ENCODE data around the gene GUCY1B1.
"Not testable (repeated sequence)": the region's sequence is repeated elsewhere in the genome, so short reads cannot be mapped to it uniquely, and the experiment has no call there.

GUCY1B1 gene

DNA sequence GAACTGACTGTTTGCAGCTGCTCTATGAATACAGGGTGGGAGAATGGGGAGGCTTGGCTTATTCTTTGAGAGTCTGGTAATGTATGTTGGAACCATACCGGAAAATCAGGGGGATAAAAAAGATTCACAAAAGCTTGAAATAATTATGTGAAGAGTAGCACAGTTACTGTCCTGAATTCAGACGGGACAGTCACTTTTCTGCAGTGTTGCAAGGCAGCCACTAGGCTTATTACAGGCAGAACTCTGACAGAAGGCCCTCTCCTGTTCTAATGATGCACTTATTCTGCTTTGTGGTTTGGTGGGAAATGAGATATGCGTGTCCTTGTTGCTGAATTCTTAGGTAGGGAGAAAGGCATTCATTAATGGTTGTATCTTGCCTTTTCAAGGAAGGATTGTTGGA is 37.2 kb downstream of the GUCY1B1 start:
- no peak for DNase-seq (ENCODE audit: low read depth, low spot score)
- H3K27ac ChIP-seq = no peak overlapping the region

DNA sequence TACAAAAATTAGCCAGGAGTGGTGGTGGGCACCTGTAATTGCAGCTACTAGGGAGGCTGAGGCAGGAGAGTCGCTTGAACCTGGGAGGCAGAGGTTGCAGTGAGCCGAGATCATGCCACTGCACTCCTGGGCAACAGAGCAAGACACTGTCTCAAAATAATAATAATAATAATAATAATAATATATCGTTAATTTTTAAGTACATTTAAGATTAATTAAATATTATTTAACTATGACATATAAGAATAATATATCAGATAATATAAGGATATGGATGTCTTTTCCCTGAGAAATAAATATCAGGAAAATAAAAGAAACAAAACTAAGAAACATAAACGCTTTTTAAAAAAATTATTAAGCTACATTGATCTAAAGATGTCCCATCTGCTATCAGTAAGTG is 38.8 kb downstream of the GUCY1B1 start:
- DNase-seq (ENCODE audit: low read depth, low spot score); H3K27ac ChIP-seq: not testable (repeated sequence)

DNA sequence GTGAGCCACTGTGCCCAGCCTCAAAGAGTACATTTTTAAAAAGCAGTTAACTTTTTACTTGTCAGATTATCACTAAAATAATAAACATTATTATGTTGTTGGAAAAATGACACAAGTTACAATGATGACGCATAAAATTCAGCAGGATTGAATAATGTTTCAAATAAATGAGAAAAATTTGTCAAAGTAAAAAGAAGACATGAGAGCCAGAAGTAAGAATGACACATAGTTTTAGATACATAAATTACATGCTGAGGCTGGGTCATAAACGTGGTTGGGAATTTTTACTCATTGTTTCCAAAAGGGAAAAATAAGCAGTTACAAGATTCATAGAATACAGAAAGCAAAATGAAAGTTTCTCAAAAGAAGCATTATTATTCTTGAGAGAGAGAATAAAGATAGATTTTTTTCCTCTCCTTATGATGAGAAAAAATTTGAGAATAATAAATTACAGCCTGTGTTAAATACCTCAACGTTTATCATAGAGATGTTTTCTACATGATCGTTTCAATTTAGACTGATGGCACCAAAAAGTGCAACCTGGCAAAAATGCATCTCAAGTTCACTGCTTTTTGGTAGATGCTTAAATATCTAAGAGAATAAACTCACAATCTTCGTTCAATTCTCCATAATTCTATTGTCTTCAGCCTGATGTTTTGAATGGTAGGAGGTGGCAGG is 40.4 kb downstream of the GUCY1B1 start:
- H3K27ac ChIP-seq = no peak overlapping the region
- no peak for DNase-seq (ENCODE audit: low read depth, low spot score)

GRCh38 chr4:155799794-155800123 is 40.9 kb downstream of the GUCY1B1 start:
- DNase-seq (ENCODE audit: low read depth, low spot score) = no peak
- H3K27ac ChIP-seq = no peak overlapping the region

- no peak overlapping the region for H3K27ac ChIP-seq
- no peak for DNase-seq (ENCODE audit: low read depth, low spot score)
Measured at GRCh38 chr4:155800685-155801343, 42.0 kb downstream of the GUCY1B1 start.

- H3K27ac ChIP-seq = no peak overlapping the region
- no peak for DNase-seq (ENCODE audit: low read depth, low spot score)
Measured at GRCh38 chr4:155802190-155802959, 43.6 kb downstream of the GUCY1B1 start.

DNA sequence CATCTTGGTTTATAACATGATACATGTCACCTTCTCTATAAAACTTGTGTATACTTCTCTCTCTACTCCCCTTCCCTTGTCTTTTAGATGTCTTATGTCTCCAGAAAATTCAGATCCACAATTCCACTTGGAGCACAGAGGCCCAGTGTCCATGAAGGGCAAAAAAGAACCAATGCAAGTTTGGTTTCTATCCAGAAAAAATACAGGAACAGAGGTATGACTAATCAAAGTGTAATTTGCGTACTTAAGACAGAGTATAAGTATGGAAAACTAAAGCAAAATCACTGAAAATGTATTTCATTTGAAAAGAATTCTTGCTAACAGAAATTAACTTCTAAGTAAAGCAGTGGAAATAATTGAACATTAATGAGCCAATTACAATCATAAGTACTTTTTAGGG is 46.2 kb downstream of the GUCY1B1 start:
- no peak for DNase-seq (ENCODE audit: low read depth, low spot score)
- no peak overlapping the region for H3K27ac ChIP-seq

- no peak overlapping the region for H3K27ac ChIP-seq
Measured at GRCh38 chr4:155807021-155807420, 48.2 kb downstream of the GUCY1B1 start.

DNA sequence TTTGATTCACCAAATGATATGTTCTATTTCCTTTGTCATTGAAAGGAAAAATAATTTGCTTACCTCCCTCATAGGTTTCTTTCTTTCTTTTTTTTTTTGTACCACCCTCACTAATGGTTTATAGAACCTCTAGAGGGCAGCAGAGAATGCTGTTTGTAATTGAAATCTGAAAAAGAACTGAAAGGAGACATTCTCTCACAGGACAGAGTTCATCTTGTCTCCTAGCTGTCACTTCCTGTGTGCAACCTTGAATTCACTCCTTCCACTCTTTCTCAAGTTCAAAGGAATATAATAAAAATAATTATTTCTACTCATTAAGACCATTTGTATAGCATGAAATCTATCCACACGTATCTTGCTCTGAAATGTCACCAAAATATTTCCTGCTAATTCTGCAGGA is 51.0 kb downstream of the GUCY1B1 start:
- no peak overlapping the region for H3K27ac ChIP-seq
- DNase-seq (ENCODE audit: low read depth, low spot score) = no peak

More at GRCh38 chr4:155807021-155807420, 48.2 kb downstream of the GUCY1B1 start:
- DNase-seq (ENCODE audit: low read depth, low spot score) = no peak

DNA sequence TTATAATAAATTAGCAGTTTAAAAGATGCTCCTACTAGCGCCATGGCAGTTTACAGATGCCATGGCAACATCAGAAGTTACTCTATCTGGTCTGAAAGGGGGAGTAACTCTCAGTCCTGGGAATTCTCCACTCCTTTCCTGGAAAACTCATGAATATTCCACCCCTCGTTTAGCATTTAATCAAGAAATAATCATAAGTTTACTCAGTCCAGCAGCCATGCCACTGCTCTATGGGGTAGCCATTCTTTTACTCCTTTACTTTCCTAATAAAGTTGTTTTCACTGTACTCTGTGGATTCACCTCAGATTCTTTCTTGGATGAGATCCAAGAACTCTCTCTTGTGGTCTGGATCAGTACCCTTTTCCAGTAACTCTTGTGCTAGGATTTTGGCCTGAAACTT is 52.3 kb downstream of the GUCY1B1 start:
- no peak overlapping the region for H3K27ac ChIP-seq
- DNase-seq (ENCODE audit: low read depth, low spot score) = no peak

- no peak for DNase-seq (ENCODE audit: low read depth, low spot score)
- peak overlapping the region; percentile 48 for H3K27ac ChIP-seq
Measured at GRCh38 chr4:155818639-155819038, 59.8 kb downstream of the GUCY1B1 start.

- no peak for DNase-seq (ENCODE audit: low read depth, low spot score)
- H3K27ac ChIP-seq = peak overlapping the region; percentile 48
Measured at GRCh38 chr4:155819066-155819465, 60.2 kb downstream of the GUCY1B1 start.

- no peak for DNase-seq (ENCODE audit: low read depth, low spot score)
- no peak overlapping the region for H3K27ac ChIP-seq
Measured at GRCh38 chr4:155820887-155821518, 62.2 kb downstream of the GUCY1B1 start.

GRCh38 chr4:155822572-155822971 is 63.8 kb downstream of the GUCY1B1 start:
- DNase-seq (ENCODE audit: low read depth, low spot score) = no peak
- no peak overlapping the region for H3K27ac ChIP-seq

- no peak overlapping the region for H3K27ac ChIP-seq
- DNase-seq (ENCODE audit: low read depth, low spot score) = no peak
Measured at GRCh38 chr4:155828628-155829027, 69.8 kb downstream of the GUCY1B1 start.

DNA sequence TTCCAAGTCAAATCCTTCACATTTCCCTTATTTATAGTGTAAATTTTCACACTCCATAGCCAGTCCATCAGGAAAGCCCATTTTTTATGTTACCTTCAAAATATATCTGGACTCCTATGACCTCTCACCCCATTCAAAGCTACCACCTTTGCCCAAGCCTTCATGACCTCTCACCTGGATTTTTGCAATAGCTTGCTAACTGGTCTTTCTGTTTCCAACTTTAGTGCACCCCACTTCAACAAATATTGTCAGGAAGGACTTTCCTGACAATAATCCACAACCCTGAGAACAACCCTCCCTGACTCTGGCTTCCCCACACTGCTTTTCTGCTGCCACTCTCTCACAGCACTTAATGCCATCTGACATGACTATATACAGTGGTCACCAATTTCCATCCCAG is 73.8 kb downstream of the GUCY1B1 start:
- H3K27ac ChIP-seq = no peak overlapping the region
- no peak for DNase-seq (ENCODE audit: low read depth, low spot score)

DNA sequence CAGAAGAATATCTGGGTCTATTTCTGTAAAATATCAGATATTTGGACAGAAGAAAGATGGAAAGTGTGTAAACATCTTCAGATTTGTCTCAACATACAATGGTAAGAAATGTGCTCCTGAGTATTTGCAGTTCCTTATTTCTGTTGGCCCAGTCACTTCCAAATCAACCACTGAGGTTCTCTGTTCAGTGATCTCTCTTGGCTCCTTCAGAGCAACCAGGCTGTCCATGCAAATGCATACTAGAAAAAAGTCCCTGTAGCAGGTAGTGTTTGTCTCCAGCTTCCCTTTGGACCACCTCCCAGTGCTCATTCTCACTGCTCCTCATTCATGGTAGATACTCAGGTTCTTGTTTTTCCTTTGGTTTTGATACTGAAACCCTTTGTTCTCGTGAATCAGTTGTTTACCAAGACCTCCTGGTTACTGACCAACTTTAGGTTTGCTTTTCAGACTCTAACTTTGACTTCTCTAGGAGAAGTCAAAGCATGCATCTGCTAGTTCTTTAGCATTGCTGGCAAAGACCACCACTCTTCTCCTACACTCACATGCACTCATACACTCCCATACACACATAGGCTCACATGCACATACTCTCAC is 78.5 kb downstream of the GUCY1B1 start:
- no peak for DNase-seq (ENCODE audit: low read depth, low spot score)
- no peak overlapping the region for H3K27ac ChIP-seq

- H3K27ac ChIP-seq = no peak overlapping the region
- no peak for DNase-seq (ENCODE audit: low read depth, low spot score)
Measured at GRCh38 chr4:155842080-155842479, 83.3 kb downstream of the GUCY1B1 start.

GRCh38 chr4:155846929-155847328 is 88.1 kb downstream of the GUCY1B1 start:
- H3K27ac ChIP-seq = no peak overlapping the region
- DNase-seq (ENCODE audit: low read depth, low spot score) = no peak

DNA sequence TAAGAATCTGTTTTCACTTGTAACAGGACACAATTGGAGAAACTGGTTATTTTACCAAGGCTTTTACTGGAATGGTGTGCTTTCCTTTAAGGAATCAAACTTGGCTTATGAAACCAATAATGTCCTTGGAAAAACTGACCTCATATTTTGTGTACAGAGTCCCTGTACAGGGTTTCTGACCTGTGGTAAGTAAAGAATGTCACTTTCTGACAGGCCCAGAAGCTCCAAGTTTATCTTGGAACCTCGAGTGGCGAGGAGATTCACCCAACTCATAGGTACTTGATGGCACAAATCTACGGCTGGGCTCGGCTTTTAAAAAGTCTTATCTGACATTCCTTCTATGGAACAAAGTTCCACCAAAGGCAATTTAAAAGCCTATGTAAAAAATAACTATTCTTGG is 90.2 kb downstream of the GUCY1B1 start:
- DNase-seq (ENCODE audit: low read depth, low spot score) = no peak
- H3K27ac ChIP-seq = no peak overlapping the region

GRCh38 chr4:155853189-155853588 is 94.4 kb downstream of the GUCY1B1 start:
- no peak overlapping the region for H3K27ac ChIP-seq
- no peak for DNase-seq (ENCODE audit: low read depth, low spot score)
